NCI-H446 (cell line): Measurements from ENCODE around the gene NCAPH2.

Experiments
- DNase-seq, 2 experiments: peaks; one replicate each; lab custom pipeline; 2025; lab: John Stamatoyannopoulos, UW

NCAPH2 gene

GRCh38 chr22:50548921-50549790, 41.1 kb downstream of the NCAPH2 start:
- no peak for DNase-seq

GRCh38 chr22:50550395-50550794, 42.4 kb downstream of the NCAPH2 start:
- no peak for DNase-seq

- DNase-seq = no peak
These were observed 43.2 kb downstream of the NCAPH2 start for GRCh38 chr22:50551160-50551752.

GRCh38 chr22:50553310-50553709, 45.3 kb downstream of the NCAPH2 start:
- no peak for DNase-seq

GRCh38 chr22:50556703-50557102, 48.7 kb downstream of the NCAPH2 start:
- no peak for DNase-seq

GRCh38 chr22:50560034-50560433, 52.0 kb downstream of the NCAPH2 start:
- no peak for DNase-seq

GRCh38 chr22:50561401-50562358, 53.7 kb downstream of the NCAPH2 start:
- no peak for DNase-seq

- DNase-seq = peak; percentile 88 to 96
These were observed 54.7 kb downstream of the NCAPH2 start, which contains the start of gene SYCE3 for GRCh38 chr22:50562523-50563412. TSS of gene SYCE3 (minus strand) at chr22:50562919. CDS start at chr22:50556405, 6,514 bp downstream.

GRCh38 chr22:50563413-50564160, 55.6 kb downstream of the NCAPH2 start:
- no peak for DNase-seq

GRCh38 chr22:50564289-50564688, 56.3 kb downstream of the NCAPH2 start:
- DNase-seq = no peak

GRCh38 chr22:50567721-50568252, 59.8 kb downstream of the NCAPH2 start:
- no peak for DNase-seq

GRCh38 chr22:50568626-50569025, 60.6 kb downstream of the NCAPH2 start:
- no peak for DNase-seq

GRCh38 chr22:50569041-50569459, 61.0 kb downstream of the NCAPH2 start:
- no peak for DNase-seq

- DNase-seq = no peak
These were observed 62.0 kb downstream of the NCAPH2 start for GRCh38 chr22:50569896-50570535.

- DNase-seq = no peak
These were observed 62.8 kb downstream of the NCAPH2 start for GRCh38 chr22:50570861-50571260.

GRCh38 chr22:50571264-50572175, 63.5 kb downstream of the NCAPH2 start:
- DNase-seq = no peak

GRCh38 chr22:50572965-50573364, 64.9 kb downstream of the NCAPH2 start:
- no peak for DNase-seq
